ENCODE measurements around the gene USP12.

USP12 gene

GRCh38 chr13:27018882-27019281 is 152.7 kb downstream of the USP12 start:
- H3K27me3 ChIP-seq (ENCODE audit: insufficient read depth, low read length, poor library complexity, severe bottlenecking), result no peaks in the 10 kb centered on the region

GRCh38 chr13:27018344-27018861 is 153.2 kb downstream of the USP12 start:
- Histone ChIP-seq H3K4me1 (ENCODE audit: insufficient read depth, low read length, poor library complexity, severe bottlenecking) (no peaks in the 10 kb centered on the region), H3K79me2 (ENCODE audit: insufficient read depth, low read length) (no peaks in the 10 kb centered on the region), H3F3A (ENCODE audit: low read depth) (no peaks in the 10 kb centered on the region), H3K4me3 (ENCODE audit: low read length, poor library complexity, severe bottlenecking) (no peak overlapping the region), H3K9me3 (ENCODE audit: insufficient read depth, low read depth, low read length) (no peaks in the 10 kb centered on the region), H3K9me2 (replicated peaks; ENCODE audit: low read depth, low read length) (no peaks in the 10 kb centered on the region), H3K4me2 (ENCODE audit: low read depth, low read length, poor library complexity, severe bottlenecking) (no peak overlapping the region), H3K36me3 (ENCODE audit: insufficient read depth, low read length) (no peaks in the 10 kb centered on the region), H3K27me3 (ENCODE audit: insufficient read depth, low read length, poor library complexity, severe bottlenecking) (no peaks in the 10 kb centered on the region), H4K20me1 (ENCODE audit: insufficient read depth, low read length, poor library complexity, severe bottlenecking) (no peaks in the 10 kb centered on the region), H3K9ac (ENCODE audit: low read depth, low read length, poor library complexity, severe bottlenecking) (no peak overlapping the region), H2AFZ (ENCODE audit: low read length) (no peak overlapping the region)
- TF ChIP-seq CTCF (conservative IDR thresholded peaks at IDR 0.05; ENCODE audit: low read length), result no peak
- no peak for TF ChIP-seq EZH2phosphoT487 (IDR thresholded peaks at IDR 0.05; ENCODE audit: borderline replicate concordance)

More at GRCh38 chr13:27018882-27019281, 152.7 kb downstream of the USP12 start:
- Histone ChIP-seq H3K79me2 (ENCODE audit: insufficient read depth, low read length) (no peaks in the 10 kb centered on the region), H3K9me3 (ENCODE audit: insufficient read depth, low read depth, low read length) (no peaks in the 10 kb centered on the region), H3F3A (ENCODE audit: low read depth) (no peaks in the 10 kb centered on the region), H3K36me3 (ENCODE audit: insufficient read depth, low read length) (no peaks in the 10 kb centered on the region), H3K4me1 (ENCODE audit: insufficient read depth, low read length, poor library complexity, severe bottlenecking) (no peaks in the 10 kb centered on the region), H3K4me3 (ENCODE audit: low read length, poor library complexity, severe bottlenecking) (no peak overlapping the region), H2AFZ (ENCODE audit: low read length) (no peak overlapping the region), H3K4me2 (ENCODE audit: low read depth, low read length, poor library complexity, severe bottlenecking) (no peak overlapping the region), H3K9me2 (replicated peaks; ENCODE audit: low read depth, low read length) (no peaks in the 10 kb centered on the region), H4K20me1 (ENCODE audit: insufficient read depth, low read length, poor library complexity, severe bottlenecking) (no peaks in the 10 kb centered on the region), H3K9ac (ENCODE audit: low read depth, low read length, poor library complexity, severe bottlenecking) (no peak overlapping the region)
- TF ChIP-seq CTCF (conservative IDR thresholded peaks at IDR 0.05; ENCODE audit: low read length) (no peak), EZH2phosphoT487 (IDR thresholded peaks at IDR 0.05; ENCODE audit: borderline replicate concordance) (no peak)

- Histone ChIP-seq H3K9me2 (replicated peaks; ENCODE audit: low read depth, low read length) (no peaks in the 10 kb centered on the region), H3K27me3 (ENCODE audit: insufficient read depth, low read length, poor library complexity, severe bottlenecking) (no peaks in the 10 kb centered on the region), H3F3A (ENCODE audit: low read depth) (no peaks in the 10 kb centered on the region), H2AFZ (ENCODE audit: low read length) (no peak overlapping the region), H3K79me2 (ENCODE audit: insufficient read depth, low read length) (no peaks in the 10 kb centered on the region), H3K4me3 (ENCODE audit: low read length, poor library complexity, severe bottlenecking) (no peak overlapping the region), H3K9me3 (ENCODE audit: insufficient read depth, low read depth, low read length) (no peaks in the 10 kb centered on the region), H3K36me3 (ENCODE audit: insufficient read depth, low read length) (no peaks in the 10 kb centered on the region), H4K20me1 (ENCODE audit: insufficient read depth, low read length, poor library complexity, severe bottlenecking) (no peaks in the 10 kb centered on the region), H3K9ac (ENCODE audit: low read depth, low read length, poor library complexity, severe bottlenecking) (no peak overlapping the region), H3K4me2 (ENCODE audit: low read depth, low read length, poor library complexity, severe bottlenecking) (no peak overlapping the region), H3K4me1 (ENCODE audit: insufficient read depth, low read length, poor library complexity, severe bottlenecking) (no peaks in the 10 kb centered on the region)
- TF ChIP-seq CTCF (conservative IDR thresholded peaks at IDR 0.05; ENCODE audit: low read length) (no peak), EZH2phosphoT487 (IDR thresholded peaks at IDR 0.05; ENCODE audit: borderline replicate concordance) (no peak)
These were observed 154.7 kb downstream of the USP12 start for GRCh38 chr13:27016875-27017274.

All from Loucy (cell line).